Transverse colon (tissue), 1 donor: ENCODE measurements around the gene DBI.
"Not testable (repeated sequence)": the region's sequence is repeated elsewhere in the genome, so short reads cannot be mapped to it uniquely, and the experiment has no call there.

Experiments
- EP300 ChIP-seq: sonication (generic); formaldehyde crosslinking; IDR thresholded peaks from one replicate; pipeline ENCODE4 v1.6.1; 2017; ENCODE audit warnings: antibody characterized with exemption, low read depth
- POLR2A ChIP-seq: fragments of 450-650 bp; IDR thresholded peaks from one replicate; pipeline ENCODE4 v1.6.1; 2016; ENCODE audit warnings: antibody characterized with exemption, mild to moderate bottlenecking, moderate library complexity

- not testable (repeated sequence) for TF ChIP-seq POLR2A, EP300
Observed at GRCh38 chr2:119376406-119376805, 9.6 kb downstream of the DBI start.
